Muscle of back (tissue), 13 donors: ENCODE measurements around the gene ORMDL2. TPM values are rescaled to one million over a fixed set of nuclear protein-coding genes. Genes with fewer than 3 reads are reported as not detected.

ENCODE experiments used
- DNase-seq, 3 donors: peaks; one replicate each; pipeline versions ENCODE4 v3.0.0 to v3.0.0-alpha.2; 2013
- long read RNA-seq, 9 donors: transcript quantifications; one replicate each; lab custom pipeline, GENCODE V29; 2026
- polyA plus RNA-seq, 10 donors: library from polyadenylated mRNA; unstranded; fragments of 120-200 nt; gene quantifications; one replicate each; pipeline ENCODE4 v1.2.1, GENCODE V29; 2013; ENCODE audit not compliant: insufficient read length in 10 of 10

The ORMDL2 gene, protein sequence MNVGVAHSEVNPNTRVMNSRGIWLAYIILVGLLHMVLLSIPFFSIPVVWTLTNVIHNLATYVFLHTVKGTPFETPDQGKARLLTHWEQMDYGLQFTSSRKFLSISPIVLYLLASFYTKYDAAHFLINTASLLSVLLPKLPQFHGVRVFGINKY
- 10 to 100 TPM; 12.1 to 19.4 (median 16.7) TPM for polyA plus RNA-seq
- long read RNA-seq, donor 1, transcript ORMDL2-201 (4 exons, 2,141 nt), result major isoform, 15 of 15 reads
- long read RNA-seq, donor 1, partial matches to known transcripts, result 0 of 15 reads
- long read RNA-seq, donor 1, other reads (novel, unspliced or antisense), result 0 of 15 reads
- long read RNA-seq, donor 2, partial matches to known transcripts, result 0 of 4 reads
- long read RNA-seq, donor 2, other reads (novel, unspliced or antisense), result 0 of 4 reads
- long read RNA-seq, donor 3, result 0 reads
- long read RNA-seq, donor 4, transcript ORMDL2-201 (4 exons, 2,141 nt), result major isoform, 8 of 8 reads
- long read RNA-seq, donor 4, partial matches to known transcripts, result 0 of 8 reads
- long read RNA-seq, donor 4, other reads (novel, unspliced or antisense), result 0 of 8 reads
- long read RNA-seq, donor 5, transcript ORMDL2-201 (4 exons, 2,141 nt), result major isoform, 17 of 18 reads
- long read RNA-seq, donor 5, partial matches to known transcripts, result 0 of 18 reads
- long read RNA-seq, donor 5, other reads (novel, unspliced or antisense), result 0 of 18 reads
- long read RNA-seq, donor 6, transcript ORMDL2-201 (4 exons, 2,141 nt), result major isoform, 11 of 12 reads
- long read RNA-seq, donor 6, partial matches to known transcripts, result 0 of 12 reads
- long read RNA-seq, donor 6, other reads (novel, unspliced or antisense), result 0 of 12 reads
- long read RNA-seq, donor 7, transcript ORMDL2-201 (4 exons, 2,141 nt), result major isoform, 7 of 7 reads
- long read RNA-seq, donor 7, partial matches to known transcripts, result 0 of 7 reads
- long read RNA-seq, donor 7, other reads (novel, unspliced or antisense), result 0 of 7 reads
- long read RNA-seq, donor 8, transcript ORMDL2-201 (4 exons, 2,141 nt), result major isoform, 7 of 7 reads
- long read RNA-seq, donor 8, partial matches to known transcripts, result 0 of 7 reads
- long read RNA-seq, donor 8, other reads (novel, unspliced or antisense), result 0 of 7 reads
- long read RNA-seq, donor 9, partial matches to known transcripts, result 0 of 1 reads
- long read RNA-seq, donor 9, other reads (novel, unspliced or antisense), result 0 of 1 reads

GRCh38 chr12:55817345-55818139, at the start of gene ORMDL2, which contains the start of gene SARNP:
TSS of gene ORMDL2 (plus strand) at chr12:55818041. CDS start at chr12:55819000, 959 bp downstream.
TSS of gene SARNP (minus strand) at chr12:55817724. CDS start at chr12:55817701, 23 bp downstream.
- peak; percentile 99 to 100 (median 100) for DNase-seq

DNA sequence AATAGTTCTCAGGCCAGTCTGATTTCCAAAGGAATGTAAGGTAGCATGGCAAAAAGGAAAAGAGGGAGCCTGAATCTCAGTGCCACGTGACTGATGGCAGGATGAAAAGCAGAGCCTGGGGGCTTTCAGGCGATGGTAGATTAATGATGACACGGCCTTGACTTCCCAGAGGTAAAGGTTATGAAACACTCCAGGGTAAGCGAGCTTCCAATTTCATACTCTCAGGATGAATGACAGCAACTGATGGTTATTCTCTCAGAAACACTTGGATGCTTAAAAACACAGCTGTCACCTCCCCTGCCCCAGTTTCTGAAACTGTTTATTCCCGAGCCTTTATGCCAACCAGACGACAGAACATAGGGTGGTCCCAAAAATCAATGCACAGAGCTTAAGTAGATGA, 46.1 kb upstream of the ORMDL2 start:
- peak; percentile 9 to 32 (median 10) for DNase-seq

DNA sequence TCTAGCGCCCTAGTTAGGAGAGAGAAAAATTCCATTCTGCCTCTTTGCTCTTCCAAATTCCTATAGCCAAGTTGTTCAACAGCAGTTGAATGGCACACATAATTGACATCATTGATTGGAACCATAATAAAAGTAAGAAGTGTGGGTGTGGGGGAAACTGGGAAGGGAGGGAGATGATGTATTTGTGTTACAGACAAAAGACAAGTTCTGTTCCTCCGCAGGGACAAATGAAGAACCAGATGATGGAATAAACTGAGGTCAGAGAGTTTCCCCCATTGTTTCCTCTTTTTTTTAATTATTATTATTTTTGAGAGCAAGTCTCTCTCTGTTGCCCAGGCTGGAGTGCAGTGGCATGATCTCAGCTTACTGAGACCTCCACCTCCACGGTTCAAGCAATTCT, 40.0 kb upstream of the ORMDL2 start:
- DNase-seq, result no peak

DNA sequence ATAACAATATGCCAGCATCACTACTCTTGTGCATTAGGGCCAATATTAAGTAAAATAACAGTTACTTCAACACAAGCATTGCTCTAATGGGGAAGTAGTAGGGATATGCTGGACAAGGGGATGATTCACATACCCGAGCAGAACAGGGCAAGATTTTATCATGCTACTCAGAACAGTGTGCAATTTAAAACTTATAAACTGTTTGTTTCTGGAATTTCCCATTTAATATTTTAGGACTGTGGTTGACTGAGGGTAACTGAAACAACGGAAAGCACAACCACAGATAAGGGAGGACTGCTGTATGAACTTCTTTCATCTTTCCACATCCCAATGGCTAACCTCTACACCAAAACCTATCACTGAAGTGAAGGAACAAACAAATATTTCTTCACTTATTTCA, 37.2 kb upstream of the ORMDL2 start:
- DNase-seq, result no peak

GRCh38 chr12:55788546-55788945, 29.3 kb upstream of the ORMDL2 start:
- no peak for DNase-seq

DNA sequence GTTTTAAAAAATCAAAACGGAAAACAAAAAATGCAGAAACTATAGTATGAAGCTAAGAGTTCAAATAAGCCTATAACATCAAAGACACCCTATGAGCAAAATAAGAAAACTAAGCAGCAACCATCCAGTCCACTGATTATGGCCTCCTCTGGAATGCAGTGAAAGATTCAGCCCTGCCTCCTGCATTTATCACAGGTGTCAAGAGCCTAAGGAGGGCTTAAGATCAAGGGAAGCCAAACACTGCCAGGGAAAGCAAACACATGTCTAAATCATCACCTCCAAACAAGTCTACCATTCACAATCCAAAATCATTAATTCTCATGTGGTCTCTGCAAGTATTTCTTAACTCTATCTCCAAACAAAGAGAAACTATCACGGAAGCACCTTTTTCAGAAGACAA, 28.7 kb upstream of the ORMDL2 start:
- no peak for DNase-seq

DNA sequence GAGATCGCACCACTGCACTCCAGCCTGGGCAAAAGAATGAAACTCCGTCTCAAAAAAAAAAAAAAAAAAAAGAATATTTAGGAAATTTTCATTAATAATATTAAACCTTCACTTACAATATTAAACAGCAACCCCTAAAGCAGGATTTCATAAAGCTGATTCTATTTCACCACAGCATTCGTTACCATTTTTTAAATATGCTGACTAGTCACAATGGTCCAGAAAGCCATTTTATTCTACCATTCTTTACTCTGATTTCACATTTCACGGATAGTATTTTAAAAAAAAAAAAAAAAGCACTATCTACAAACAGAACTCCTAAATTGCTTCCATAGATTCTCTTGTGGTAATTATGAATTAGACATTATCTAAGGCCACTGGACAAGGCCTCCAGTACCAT, 27.9 kb upstream of the ORMDL2 start:
- no peak for DNase-seq

GRCh38 chr12:55795950-55796349, 21.9 kb upstream of the ORMDL2 start:
- no peak for DNase-seq

DNA sequence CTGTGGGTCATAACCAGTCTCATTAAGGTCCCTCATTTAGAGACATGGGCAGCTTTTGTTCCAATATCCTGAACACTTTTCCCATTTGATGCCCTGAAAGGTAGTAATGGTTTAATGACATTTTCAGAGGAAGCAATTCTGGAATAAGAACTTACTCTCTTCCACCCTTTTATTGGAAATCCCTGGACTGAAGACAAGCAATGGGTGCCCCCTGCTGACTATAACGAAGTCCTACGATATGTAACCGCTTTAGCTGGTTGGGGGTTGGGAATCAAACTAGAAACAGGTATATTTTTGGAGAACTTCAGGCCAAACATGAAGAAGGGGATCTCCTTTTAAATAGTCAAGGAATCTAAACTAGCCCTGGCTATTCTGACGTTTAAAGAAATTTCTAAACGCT, 20.8 kb upstream of the ORMDL2 start:
- peak; percentile 30 to 68 (median 47) for DNase-seq

DNA sequence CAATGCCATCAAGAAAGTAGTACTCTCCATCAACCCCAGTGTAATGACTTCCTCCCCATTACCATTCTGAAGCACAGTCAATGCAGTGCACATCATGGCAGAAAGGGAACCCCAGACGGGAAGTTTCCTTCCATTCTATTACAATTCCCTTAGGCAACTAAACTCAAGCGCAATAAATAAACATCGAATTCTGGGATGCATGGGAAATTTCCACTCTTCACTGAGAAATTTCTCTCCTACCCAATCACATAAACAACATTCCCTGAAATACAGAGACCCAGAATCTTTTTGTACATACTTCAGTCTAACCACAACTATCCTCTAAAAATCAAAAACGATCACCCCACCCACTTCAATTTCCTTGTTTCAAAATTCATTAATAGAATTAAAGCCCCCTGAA, 20.3 kb upstream of the ORMDL2 start:
- no peak for DNase-seq

DNA sequence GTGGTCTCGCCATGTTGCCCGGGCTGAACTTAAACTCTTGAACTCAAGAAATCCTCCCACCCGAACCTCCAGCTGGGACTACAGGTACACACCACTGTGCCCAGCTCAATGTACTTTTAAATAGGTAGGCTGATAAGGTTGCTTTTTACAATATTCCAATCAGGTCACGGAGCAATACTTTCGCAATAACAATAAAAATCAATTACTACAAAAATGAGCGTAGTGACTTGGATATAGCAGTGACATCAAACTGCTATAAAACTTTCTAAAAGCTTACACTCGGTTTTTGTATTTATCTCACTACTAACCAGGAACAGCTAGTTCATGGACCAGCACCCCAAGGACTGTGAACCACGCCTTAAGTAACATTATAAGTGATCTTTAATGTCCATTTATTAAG, 10.9 kb upstream of the ORMDL2 start:
- no peak for DNase-seq

DNA sequence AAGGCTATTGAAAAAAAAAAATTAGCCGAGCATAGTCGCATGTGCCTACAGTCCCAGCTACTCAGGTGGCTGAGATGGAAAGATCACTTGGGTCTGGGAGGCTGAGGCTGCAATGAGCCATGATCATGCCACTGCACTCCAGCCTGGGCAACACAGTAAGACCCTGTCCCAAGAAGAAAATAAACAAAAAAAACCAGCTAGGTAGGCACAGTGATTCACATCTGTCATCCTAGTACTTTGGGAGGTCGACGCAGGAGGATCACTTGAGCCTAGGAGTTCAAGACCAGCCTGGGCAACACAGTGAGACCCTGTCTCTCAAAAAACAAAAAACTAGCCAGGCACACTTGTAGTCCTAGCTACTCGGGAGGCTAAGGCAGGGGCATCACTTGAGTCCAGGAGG, 8.6 kb upstream of the ORMDL2 start:
- no peak for DNase-seq

- no peak for DNase-seq
These were observed 5.8 kb upstream of the ORMDL2 start for GRCh38 chr12:55812088-55812487.

GRCh38 chr12:55814257-55814656, 3.6 kb upstream of the ORMDL2 start:
- no peak for DNase-seq

GRCh38 chr12:55815473-55815872, 2.4 kb upstream of the ORMDL2 start:
- DNase-seq, result no peak

GRCh38 chr12:55816881-55817344, 928 bp upstream of the ORMDL2 start:
- DNase-seq, result peak in 2 of 3 donors; percentile 11 to 81

DNA sequence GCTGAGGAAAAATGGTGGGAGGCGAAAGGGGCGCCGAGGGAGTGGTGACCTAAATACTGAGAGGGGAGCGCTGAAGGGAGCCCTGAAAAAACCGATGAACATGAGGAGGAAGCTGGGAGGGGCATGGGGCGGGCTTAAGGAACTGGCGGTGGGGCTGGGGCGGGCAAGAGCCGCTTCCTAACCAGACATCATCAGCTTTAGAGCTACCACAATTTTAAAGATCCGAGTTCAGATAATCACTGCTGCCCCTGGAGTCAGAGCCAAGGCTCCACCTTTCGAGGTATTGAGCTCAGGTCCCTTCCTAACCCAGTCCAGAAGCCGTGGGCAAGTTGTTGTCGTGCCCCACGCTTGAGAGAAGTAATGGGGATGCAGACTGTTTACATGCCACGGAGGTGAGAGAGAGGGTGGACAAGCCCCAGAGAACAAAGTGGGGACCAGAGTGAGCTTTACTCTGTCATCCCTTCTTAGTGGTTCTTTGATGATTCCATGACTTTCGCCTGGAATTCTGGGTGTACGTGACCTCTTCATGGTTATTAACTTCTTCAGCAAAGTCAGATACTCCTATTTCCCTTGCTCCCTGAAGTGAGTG, 393 bp downstream of the ORMDL2 start:
- DNase-seq, result no peak

DNA sequence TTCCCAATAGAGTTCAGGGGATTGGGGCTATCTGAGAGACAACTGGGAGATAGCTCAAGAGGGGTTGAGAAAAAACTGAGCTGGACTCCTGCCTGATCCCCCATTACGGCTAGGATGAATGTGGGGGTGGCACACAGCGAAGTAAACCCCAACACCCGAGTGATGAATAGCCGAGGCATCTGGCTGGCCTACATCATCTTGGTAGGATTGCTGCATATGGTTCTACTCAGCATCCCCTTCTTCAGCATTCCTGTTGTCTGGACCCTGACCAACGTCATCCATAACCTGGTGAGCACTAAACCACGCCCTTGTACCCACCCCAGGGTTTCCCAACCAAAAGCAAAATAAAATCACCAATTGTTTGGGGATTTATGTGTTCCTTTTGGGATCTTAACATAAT, 1.0 kb downstream of the ORMDL2 start:
- no peak for DNase-seq

DNA sequence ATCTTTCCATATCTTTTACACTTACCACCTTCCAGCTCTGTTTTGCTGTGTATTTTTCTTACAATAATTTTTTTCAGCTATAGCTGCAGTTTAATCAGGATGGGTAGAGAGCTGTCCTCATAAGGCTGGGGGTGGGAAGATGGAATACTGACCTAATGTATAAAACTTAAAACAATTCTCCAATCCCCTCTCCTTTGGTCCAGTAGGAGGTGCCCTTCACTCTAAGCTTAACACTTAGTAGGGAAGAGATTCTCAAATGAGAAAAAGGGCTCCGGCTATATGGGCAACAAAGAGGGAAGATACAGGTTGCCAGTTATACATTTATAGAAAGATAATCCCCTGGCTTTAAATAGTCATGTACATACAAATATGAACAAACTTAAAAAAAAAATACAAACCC, 2.8 kb downstream of the ORMDL2 start:
- no peak for DNase-seq

DNA sequence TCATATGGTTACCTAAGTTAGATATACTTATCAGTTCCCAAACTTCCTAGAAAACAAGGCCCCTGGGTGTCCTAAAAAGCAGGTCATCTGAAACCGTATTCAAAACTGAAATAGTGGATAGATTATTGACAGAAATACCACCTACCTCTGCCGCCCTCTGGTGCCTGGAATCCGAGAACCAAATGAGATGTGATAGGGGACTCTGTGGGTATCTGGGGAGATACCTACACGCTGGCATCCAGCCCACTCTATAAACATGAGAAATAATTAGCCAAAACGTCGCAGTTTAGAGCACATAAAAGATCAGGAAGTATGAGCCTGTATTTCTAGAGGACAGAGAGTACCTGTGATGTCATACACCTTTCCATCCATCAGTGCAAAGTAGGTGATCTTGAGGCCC, 4.4 kb downstream of the ORMDL2 start:
- no peak for DNase-seq

DNA sequence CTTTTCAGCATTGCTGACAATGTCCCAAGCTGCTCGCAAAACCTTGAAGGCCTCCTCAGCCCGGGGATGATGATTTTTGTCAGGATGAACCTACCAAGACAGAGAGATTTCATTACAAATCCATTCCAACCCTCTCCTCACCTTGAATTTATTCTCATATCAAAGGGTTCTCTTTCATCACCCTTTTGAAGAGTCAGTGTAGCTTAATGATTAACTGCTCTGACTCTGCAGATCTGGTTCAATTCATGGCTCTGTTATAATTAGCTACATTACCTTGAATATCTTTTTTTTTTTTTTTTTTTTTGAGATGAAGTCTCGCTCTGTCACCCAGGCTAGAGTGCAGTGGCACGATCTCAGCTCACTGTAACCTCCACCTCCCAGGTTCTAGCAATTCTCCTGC, 5.6 kb downstream of the ORMDL2 start:
- no peak for DNase-seq
